ENCODE data around the gene POLDIP3. TPM values are rescaled to one million over a fixed set of nuclear protein-coding genes. Genes with fewer than 3 reads are reported as not detected.
"Not testable (repeated sequence)": the region's sequence is repeated elsewhere in the genome, so short reads cannot be mapped to it uniquely, and the experiment has no call there.

The POLDIP3 gene
- total RNA-seq, 4 donors from 2014 or later = 32.4 to 61.1 (median 45.7) TPM

GRCh38 chr22:42610186-42610585 lies 4.5 kb downstream of the POLDIP3 start:
- no peak overlapping the region for H3K4me3 ChIP-seq
- H3K27me3 ChIP-seq = no peaks in the 10 kb centered on the region
- H3K9me3 ChIP-seq = no peaks in the 10 kb centered on the region
- H3K4me1 ChIP-seq = peaks cover 62% of the 10 kb centered on the region
- 73% methylated on average over 5 of the region's 5 CpGs for WGBS
- peak overlapping the region; percentile 50 for H3K27ac ChIP-seq
- DNase-seq (ENCODE audit: low spot score in 2 of 2) = no peak
- H3K36me3 ChIP-seq = peaks cover 12% of the 10 kb centered on the region
- no peak for TF ChIP-seq EP300 (IDR thresholded peaks at IDR 0.05)
- no peak for TF ChIP-seq CTCF (IDR thresholded peaks at IDR 0.05)
- no peak for TF ChIP-seq POLR2AphosphoS5 (IDR thresholded peaks at IDR 0.05)
- TF ChIP-seq POLR2A (IDR thresholded peaks at IDR 0.05) = no peak

- WGBS = 24% methylated on average over 7 of the region's 11 CpGs
- DNase-seq (ENCODE audit: low spot score in 2 of 2) = no peak
Observed at GRCh38 chr22:42608823-42609361, 5.8 kb downstream of the POLDIP3 start.

GRCh38 chr22:42608136-42608822 lies 6.4 kb downstream of the POLDIP3 start:
- TF ChIP-seq POLR2AphosphoS5 (IDR thresholded peaks at IDR 0.05) (no peak), EP300 (IDR thresholded peaks at IDR 0.05) (no peak), CTCF (IDR thresholded peaks at IDR 0.05) (no peak), POLR2A (IDR thresholded peaks at IDR 0.05) (no peak)
- H3K27ac ChIP-seq = peak overlapping the region; percentile 50
- no peak overlapping the region for H3K4me3 ChIP-seq
- no peak for DNase-seq (ENCODE audit: low spot score in 2 of 2)
- peaks cover 65% of the 10 kb centered on the region for H3K4me1 ChIP-seq
- no peaks in the 10 kb centered on the region for H3K27me3 ChIP-seq
- H3K36me3 ChIP-seq = peaks cover 17% of the 10 kb centered on the region
- WGBS = 79% methylated on average over 11 of the region's 11 CpGs
- no peaks in the 10 kb centered on the region for H3K9me3 ChIP-seq

More at GRCh38 chr22:42608823-42609361, 5.8 kb downstream of the POLDIP3 start:
- H3K4me1 ChIP-seq = peaks cover 68% of the 10 kb centered on the region
- peak overlapping the region; percentile 50 for H3K27ac ChIP-seq
- H3K27me3 ChIP-seq = no peaks in the 10 kb centered on the region
- H3K4me3 ChIP-seq = peak overlapping the region; percentile 13
- H3K36me3 ChIP-seq = peaks cover 16% of the 10 kb centered on the region
- H3K9me3 ChIP-seq = no peaks in the 10 kb centered on the region
- no peak for TF ChIP-seq POLR2A (IDR thresholded peaks at IDR 0.05)

GRCh38 chr22:42607641-42608040 lies 7.0 kb downstream of the POLDIP3 start:
- peaks cover 21% of the 10 kb centered on the region for H3K36me3 ChIP-seq
- WGBS = 82% methylated on average over 8 of the region's 31 CpGs
- H3K27ac ChIP-seq; H3K27me3 ChIP-seq; DNase-seq (ENCODE audit: low spot score in 2 of 2); H3K4me3 ChIP-seq; H3K9me3 ChIP-seq: not testable (repeated sequence)
- H3K4me1 ChIP-seq = peaks cover 59% of the 10 kb centered on the region

GRCh38 chr22:42604403-42604802 lies 10.3 kb downstream of the POLDIP3 start:
- DNase-seq (ENCODE audit: low spot score in 2 of 2) = no peak
- Histone ChIP-seq H3K4me1 (peaks cover 32% of the 10 kb centered on the region), H3K4me3 (no peak overlapping the region), H3K36me3 (peaks cover 52% of the 10 kb centered on the region), H3K27me3 (no peaks in the 10 kb centered on the region), H3K27ac (peak overlapping the region; percentile 24), H3K9me3 (no peaks in the 10 kb centered on the region)
- 58% methylated on average over 3 of the region's 3 CpGs for WGBS
- TF ChIP-seq CTCF (IDR thresholded peaks at IDR 0.05) (no peak), POLR2AphosphoS5 (IDR thresholded peaks at IDR 0.05) (no peak), POLR2A (IDR thresholded peaks at IDR 0.05) (no peak), EP300 (IDR thresholded peaks at IDR 0.05) (no peak)

GRCh38 chr22:42603427-42603826 lies 11.3 kb downstream of the POLDIP3 start:
- peaks cover 22% of the 10 kb centered on the region for H3K4me1 ChIP-seq
- no peak for TF ChIP-seq EP300 (IDR thresholded peaks at IDR 0.05)
- 88% methylated on average over 2 of the region's 2 CpGs for WGBS
- DNase-seq (ENCODE audit: low spot score in 2 of 2) = no peak
- H3K4me3 ChIP-seq = no peak overlapping the region
- peaks cover 62% of the 10 kb centered on the region for H3K36me3 ChIP-seq
- no peaks in the 10 kb centered on the region for H3K27me3 ChIP-seq
- H3K9me3 ChIP-seq = no peaks in the 10 kb centered on the region
- H3K27ac ChIP-seq = no peak overlapping the region

Measured in suprapubic skin (tissue), 4 donors.